GM19463 (cell line): Measurements from ENCODE around the gene CIB4.

Experiments used
- ATAC-seq: cut with Tn5 transposase; IDR thresholded peaks from one replicate; pipeline ENCODE4 v1.9.1; 2021; ENCODE audit warnings: mild to moderate bottlenecking, moderate library complexity; ENCODE audit not compliant: unreplicated experiment

CIB4 gene

GRCh38 chr2:26585100-26585499 lies 56.1 kb downstream of the CIB4 start:
- ATAC-seq, result no peak

GRCh38 chr2:26584656-26585055 lies 56.5 kb downstream of the CIB4 start:
- no peak for ATAC-seq

GRCh38 chr2:26584191-26584590 lies 57.0 kb downstream of the CIB4 start:
- no peak for ATAC-seq

- ATAC-seq, result no peak
Measured at GRCh38 chr2:26583381-26583911, 57.7 kb downstream of the CIB4 start.

GRCh38 chr2:26582890-26583289 lies 58.3 kb downstream of the CIB4 start:
- ATAC-seq, result no peak

GRCh38 chr2:26581991-26582842 lies 58.9 kb downstream of the CIB4 start:
- no peak for ATAC-seq

- ATAC-seq, result no peak
Measured at GRCh38 chr2:26581266-26581990, 59.7 kb downstream of the CIB4 start.

GRCh38 chr2:26580751-26581150 lies 60.4 kb downstream of the CIB4 start:
- no peak for ATAC-seq

GRCh38 chr2:26580151-26580550 lies 61.0 kb downstream of the CIB4 start:
- no peak for ATAC-seq

GRCh38 chr2:26579723-26580040 lies 61.5 kb downstream of the CIB4 start:
- no peak for ATAC-seq

GRCh38 chr2:26579025-26579722 lies 62.0 kb downstream of the CIB4 start:
- no peak for ATAC-seq

GRCh38 chr2:26578581-26578980 lies 62.6 kb downstream of the CIB4 start:
- ATAC-seq, result no peak

GRCh38 chr2:26578113-26578458 lies 63.1 kb downstream of the CIB4 start:
- no peak for ATAC-seq

GRCh38 chr2:26577442-26578112 lies 63.6 kb downstream of the CIB4 start:
- no peak for ATAC-seq

- no peak for ATAC-seq
Measured at GRCh38 chr2:26576565-26577441, 64.4 kb downstream of the CIB4 start.

GRCh38 chr2:26575836-26576564 lies 65.2 kb downstream of the CIB4 start:
- no peak for ATAC-seq

GRCh38 chr2:26574900-26575560 lies 66.1 kb downstream of the CIB4 start:
- no peak for ATAC-seq

- no peak for ATAC-seq
Measured at GRCh38 chr2:26574066-26574899, 66.9 kb downstream of the CIB4 start.
